Measurements from ENCODE around the gene LRMDA.

- TF ChIP-seq ATF2 (tag by site-specific recombination; IDR thresholded peaks at IDR 0.05; ENCODE audit: low read depth) (no peak), ZNF133 (tag by site-specific recombination; IDR thresholded peaks at IDR 0.05) (no peak), MYNN (tag by site-specific recombination; IDR thresholded peaks at IDR 0.05; ENCODE audit: borderline replicate concordance) (no peak), ZNF354C (tag by site-specific recombination; IDR thresholded peaks at IDR 0.05; ENCODE audit: borderline replicate concordance, low read depth) (no peak), ZBTB8A (tag by site-specific recombination; IDR thresholded peaks at IDR 0.05) (no peak), ZNF280C (tag by site-specific recombination; IDR thresholded peaks at IDR 0.05) (no peak), PATZ1 (tag by site-specific recombination; IDR thresholded peaks at IDR 0.05) (no peak), AEBP2 (tag by site-specific recombination; IDR thresholded peaks at IDR 0.05; ENCODE audit: borderline replicate concordance) (no peak), MEIS1 (CRISPR knock-in tag; IDR thresholded peaks at IDR 0.05; ENCODE audit: borderline replicate concordance) (no peak), ZSCAN5A (tag by site-specific recombination; IDR thresholded peaks at IDR 0.05) (no peak)
- TF ChIP-seq, protein P1, sequence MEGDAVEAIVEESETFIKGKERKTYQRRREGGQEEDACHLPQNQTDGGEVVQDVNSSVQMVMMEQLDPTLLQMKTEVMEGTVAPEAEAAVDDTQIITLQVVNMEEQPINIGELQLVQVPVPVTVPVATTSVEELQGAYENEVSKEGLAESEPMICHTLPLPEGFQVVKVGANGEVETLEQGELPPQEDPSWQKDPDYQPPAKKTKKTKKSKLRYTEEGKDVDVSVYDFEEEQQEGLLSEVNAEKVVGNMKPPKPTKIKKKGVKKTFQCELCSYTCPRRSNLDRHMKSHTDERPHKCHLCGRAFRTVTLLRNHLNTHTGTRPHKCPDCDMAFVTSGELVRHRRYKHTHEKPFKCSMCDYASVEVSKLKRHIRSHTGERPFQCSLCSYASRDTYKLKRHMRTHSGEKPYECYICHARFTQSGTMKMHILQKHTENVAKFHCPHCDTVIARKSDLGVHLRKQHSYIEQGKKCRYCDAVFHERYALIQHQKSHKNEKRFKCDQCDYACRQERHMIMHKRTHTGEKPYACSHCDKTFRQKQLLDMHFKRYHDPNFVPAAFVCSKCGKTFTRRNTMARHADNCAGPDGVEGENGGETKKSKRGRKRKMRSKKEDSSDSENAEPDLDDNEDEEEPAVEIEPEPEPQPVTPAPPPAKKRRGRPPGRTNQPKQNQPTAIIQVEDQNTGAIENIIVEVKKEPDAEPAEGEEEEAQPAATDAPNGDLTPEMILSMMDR (tag by site-specific recombination; IDR thresholded peaks at IDR 0.05), result no peak
- TF ChIP-seq, protein P2, sequence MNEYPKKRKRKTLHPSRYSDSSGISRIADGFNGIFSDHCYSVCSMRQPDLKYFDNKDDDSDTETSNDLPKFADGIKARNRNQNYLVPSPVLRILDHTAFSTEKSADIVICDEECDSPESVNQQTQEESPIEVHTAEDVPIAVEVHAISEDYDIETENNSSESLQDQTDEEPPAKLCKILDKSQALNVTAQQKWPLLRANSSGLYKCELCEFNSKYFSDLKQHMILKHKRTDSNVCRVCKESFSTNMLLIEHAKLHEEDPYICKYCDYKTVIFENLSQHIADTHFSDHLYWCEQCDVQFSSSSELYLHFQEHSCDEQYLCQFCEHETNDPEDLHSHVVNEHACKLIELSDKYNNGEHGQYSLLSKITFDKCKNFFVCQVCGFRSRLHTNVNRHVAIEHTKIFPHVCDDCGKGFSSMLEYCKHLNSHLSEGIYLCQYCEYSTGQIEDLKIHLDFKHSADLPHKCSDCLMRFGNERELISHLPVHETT (tag by site-specific recombination; IDR thresholded peaks at IDR 0.05), result no peak
- TF ChIP-seq, protein P3, sequence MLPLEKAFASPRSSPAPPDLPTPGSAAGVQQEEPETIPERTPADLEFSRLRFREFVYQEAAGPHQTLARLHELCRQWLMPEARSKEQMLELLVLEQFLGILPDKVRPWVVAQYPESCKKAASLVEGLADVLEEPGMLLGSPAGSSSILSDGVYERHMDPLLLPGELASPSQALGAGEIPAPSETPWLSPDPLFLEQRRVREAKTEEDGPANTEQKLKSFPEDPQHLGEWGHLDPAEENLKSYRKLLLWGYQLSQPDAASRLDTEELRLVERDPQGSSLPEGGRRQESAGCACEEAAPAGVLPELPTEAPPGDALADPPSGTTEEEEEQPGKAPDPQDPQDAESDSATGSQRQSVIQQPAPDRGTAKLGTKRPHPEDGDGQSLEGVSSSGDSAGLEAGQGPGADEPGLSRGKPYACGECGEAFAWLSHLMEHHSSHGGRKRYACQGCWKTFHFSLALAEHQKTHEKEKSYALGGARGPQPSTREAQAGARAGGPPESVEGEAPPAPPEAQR (tag by site-specific recombination; IDR thresholded peaks at IDR 0.05), result no peak
Measured at GRCh38 chr10:76291885-76292284, 860.5 kb downstream of the LRMDA start.
